ENCODE measurements around the gene SASH1.
A peak's percentile ranks its signal among the peaks of the same experiment; 100 is the strongest.

The SASH1 gene

DNA sequence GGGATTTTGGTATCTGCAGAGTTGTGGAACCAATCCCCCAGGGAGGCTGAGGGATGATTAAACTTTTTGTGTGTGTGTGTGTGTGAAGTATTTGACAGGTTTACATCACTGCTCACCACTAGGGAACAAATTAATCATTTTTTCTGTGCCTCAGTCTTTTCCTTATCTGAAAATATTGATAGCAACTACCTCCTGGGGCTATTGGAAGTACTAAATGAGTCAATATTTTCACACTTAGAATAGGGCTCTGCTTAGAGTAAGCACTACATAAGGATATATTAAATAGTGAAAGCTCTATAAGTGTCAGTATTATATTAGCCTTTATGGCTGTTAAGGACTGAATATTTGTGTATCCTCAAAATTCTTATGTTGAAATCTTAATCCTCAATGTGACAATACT, 249.0 kb downstream of the SASH1 start:
- no peak for DNase-seq (ENCODE audit: low read depth)

DNA sequence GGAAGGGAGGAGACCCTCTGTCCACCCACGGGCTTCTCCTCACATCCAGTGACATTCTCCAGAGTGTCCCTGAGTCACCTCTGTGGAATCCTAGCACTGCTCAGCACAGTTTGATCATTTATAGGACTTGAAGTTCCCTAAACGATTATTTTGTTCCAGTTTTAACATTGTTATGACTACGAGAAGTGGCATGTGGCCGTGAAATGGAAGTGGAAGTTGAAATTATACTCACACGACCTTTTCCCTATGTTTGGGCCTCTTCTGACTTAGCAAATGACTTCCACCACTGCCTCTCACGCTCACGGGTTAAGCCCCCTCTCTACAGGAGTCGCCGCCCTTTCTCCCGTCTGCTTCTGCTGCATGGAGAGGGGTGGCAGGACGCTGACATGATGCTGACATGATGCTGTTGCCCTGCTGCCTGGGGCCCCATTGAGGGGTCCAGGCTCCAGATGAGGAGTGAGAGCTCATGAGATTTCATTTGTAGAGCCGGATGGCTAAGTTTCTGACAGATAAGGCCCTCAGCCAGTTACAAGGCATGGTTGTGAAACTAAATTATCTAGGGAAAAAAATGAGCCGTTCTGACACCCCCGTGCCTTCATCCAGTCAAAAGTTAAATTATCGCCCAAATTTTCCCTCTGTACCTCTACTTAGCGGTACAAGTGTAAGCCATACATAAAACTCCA, 250.6 kb downstream of the SASH1 start:
- peak; percentile 28 for DNase-seq (ENCODE audit: low read depth)

DNA sequence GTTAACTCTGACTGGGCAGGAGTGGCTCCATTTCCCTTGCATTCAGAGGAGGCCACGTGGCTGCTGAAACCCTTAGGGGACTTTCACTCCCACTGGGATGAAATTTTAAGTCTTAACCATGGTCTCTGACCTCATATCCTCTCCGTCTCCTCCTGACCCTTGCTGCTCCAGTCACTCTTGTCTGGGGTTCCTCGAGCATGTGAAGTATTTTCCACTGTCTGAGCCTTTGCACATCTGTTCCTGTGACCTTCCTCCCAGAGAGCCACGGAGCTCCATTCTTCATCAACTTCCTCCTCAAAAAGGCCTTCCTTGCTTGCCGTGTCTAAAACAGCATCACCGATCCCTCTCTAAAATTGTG, 251.2 kb downstream of the SASH1 start:
- no peak for DNase-seq (ENCODE audit: low read depth)

DNA sequence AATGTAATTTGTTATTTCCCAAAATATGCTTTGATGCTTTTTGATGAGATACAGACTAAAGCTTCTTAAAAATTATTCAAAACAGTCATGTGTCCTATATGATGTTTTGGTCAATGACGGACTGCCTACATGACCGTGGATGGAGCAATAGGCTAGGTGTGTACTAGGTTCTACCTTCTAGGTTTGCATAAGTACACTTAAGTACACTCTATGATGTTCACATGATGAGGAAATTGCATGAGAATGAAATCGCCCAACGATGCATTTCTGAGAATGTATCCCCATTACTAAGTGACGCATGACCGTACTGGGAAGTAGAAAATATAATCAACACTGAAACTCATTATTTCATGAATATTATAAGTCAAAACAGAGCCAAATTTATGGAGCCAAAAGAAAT, 252.9 kb downstream of the SASH1 start:
- DNase-seq (ENCODE audit: low read depth): no peak

DNA sequence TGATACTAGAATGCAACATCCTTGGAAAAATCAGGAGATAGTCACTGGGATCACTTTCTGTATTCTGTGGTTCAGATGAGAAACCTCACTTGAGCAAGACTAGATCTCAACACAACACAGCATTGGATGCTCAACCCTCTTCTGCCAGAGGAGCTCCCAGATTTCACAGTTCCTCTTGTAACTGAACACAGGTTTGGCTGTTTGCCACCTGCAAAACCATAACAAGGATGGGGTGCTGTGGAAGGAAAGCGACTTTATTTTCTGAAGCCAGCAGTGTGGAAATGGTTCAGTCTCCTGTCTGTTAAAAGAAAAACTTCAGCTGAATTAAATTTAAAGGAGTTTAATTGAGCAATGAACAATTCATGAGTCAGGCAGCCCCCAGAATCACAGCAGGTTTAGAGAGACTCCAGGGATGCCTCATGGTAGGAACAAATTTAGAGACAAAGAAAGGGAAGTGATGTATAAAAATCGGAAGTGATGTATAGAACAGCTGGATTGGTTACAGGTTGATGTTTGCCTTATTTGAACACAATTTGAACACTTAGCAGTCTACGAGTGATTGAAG, 254.3 kb downstream of the SASH1 start:
- DNase-seq (ENCODE audit: low read depth): no peak

DNA sequence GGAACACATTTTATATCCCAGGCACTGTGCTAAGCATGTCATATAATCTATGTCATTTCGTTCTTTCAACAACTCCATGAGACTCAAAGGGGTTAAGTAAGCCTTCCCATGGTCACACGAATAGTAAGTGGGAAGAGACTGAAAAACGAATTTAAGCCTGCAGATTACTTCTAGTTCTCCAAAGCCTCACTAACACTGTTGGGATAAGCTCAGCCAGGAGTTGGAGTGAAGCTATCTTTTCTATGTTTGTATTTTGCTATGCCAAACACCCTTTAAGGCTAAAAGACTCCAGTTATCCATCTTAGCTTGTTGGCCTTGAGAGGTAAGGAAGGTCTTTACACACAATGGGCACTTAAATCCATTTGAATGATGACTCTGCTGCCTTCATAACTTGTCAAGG, 256.1 kb downstream of the SASH1 start:
- no peak for DNase-seq (ENCODE audit: low read depth)

DNA sequence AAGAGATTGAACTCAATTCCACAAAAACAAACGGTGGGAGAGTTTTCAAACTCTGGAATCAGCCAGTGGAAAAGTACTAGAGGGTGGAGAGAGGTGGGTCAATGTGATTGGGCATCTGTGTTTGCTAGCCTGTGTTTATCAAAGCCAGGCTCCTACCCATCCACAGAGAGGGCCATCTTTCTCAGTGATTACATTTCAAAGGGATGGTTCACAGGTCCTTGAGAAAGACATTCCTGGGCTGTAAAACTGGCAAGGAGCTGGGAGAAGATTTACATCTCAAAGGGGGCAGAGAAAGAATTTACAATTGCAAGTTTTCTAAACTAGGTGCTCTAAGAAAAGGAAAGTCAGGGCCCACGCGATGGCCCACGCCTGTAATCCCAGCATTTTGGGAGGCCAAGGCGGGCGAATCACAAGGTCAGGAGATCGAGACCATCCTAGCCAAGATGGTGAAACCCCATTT, 257.4 kb downstream of the SASH1 start:
- no peak for DNase-seq (ENCODE audit: low read depth)

All from non-pigmented ciliary epithelial cell (primary cell).